Endodermal cell (in vitro differentiated cells): ENCODE results near the gene HPSE2. TPM values are rescaled to one million over a fixed set of nuclear protein-coding genes. Genes with fewer than 3 reads are reported as not detected.
A peak's percentile ranks its signal among the peaks of the same experiment; 100 is the strongest.

Experiments
- DNase-seq: peaks from one replicate; pipeline ENCODE4 v3.0.0-alpha.2; 2017
- H3K27ac ChIP-seq: 2 replicates; pipeline ENCODE4 v1.5.1; 2013; ENCODE audit warnings: mild to moderate bottlenecking, low read depth, low read length, moderate library complexity
- H3K27me3 ChIP-seq: 2 replicates; pipeline ENCODE4 v1.6.1; 2013; ENCODE audit warnings: mild to moderate bottlenecking, low read length, moderate library complexity; ENCODE audit not compliant: insufficient read depth, control insufficient read depth, poor library complexity, severe bottlenecking
- H3K36me3 ChIP-seq: 2 replicates; pipeline ENCODE4 v1.7.0; 2013; ENCODE audit warnings: mild to moderate bottlenecking, low read length, moderate library complexity; ENCODE audit not compliant: control insufficient read depth, insufficient read depth
- H3K4me1 ChIP-seq: one replicate; pipeline ENCODE4 v1.7.0; 2013; ENCODE audit warnings: low read length; ENCODE audit not compliant: control insufficient read depth, insufficient read depth
- H3K4me3 ChIP-seq: 2 replicates; pipeline ENCODE4 v1.5.1; 2013; ENCODE audit warnings: mild to moderate bottlenecking, low read length, moderate library complexity
- H3K9ac ChIP-seq: 2 replicates; pipeline ENCODE4 v1.6.1; 2013; ENCODE audit warnings: mild to moderate bottlenecking, low read length, moderate library complexity; ENCODE audit not compliant: poor library complexity, severe bottlenecking; ENCODE audit errors: extremely low read depth
- H3K9me3 ChIP-seq: 2 replicates; pipeline ENCODE4 v1.6.1; 2013; ENCODE audit warnings: mild to moderate bottlenecking, low read length, moderate library complexity; ENCODE audit not compliant: control insufficient read depth
- H3K27ac Mint-ChIP-seq: 2 replicates; pipeline ENCODE4 v1.8.0; 2020; ENCODE audit warnings: mixed read lengths
- H3K27me3 Mint-ChIP-seq: 2 replicates; pipeline ENCODE4 v1.8.0; 2021; ENCODE audit warnings: mild to moderate bottlenecking, mixed read lengths; ENCODE audit not compliant: insufficient read depth
- H3K36me3 Mint-ChIP-seq: 2 replicates; pipeline ENCODE4 v1.8.0; 2020; ENCODE audit warnings: low read depth, mixed read lengths
- H3K4me1 Mint-ChIP-seq: 2 replicates; pipeline ENCODE4 v1.8.0; 2020; ENCODE audit warnings: mixed read lengths
- H3K4me3 Mint-ChIP-seq: 2 replicates; pipeline ENCODE4 v1.8.0; 2020; ENCODE audit warnings: mild to moderate bottlenecking, moderate library complexity, mixed read lengths
- H3K9me3 Mint-ChIP-seq: 2 replicates; pipeline ENCODE4 v1.8.0; 2020; ENCODE audit warnings: mild to moderate bottlenecking, mixed read lengths
- WGBS, 2 experiments: methylation state at CpG; one replicate each; pipeline versions ENCODE4 v1.1.5 to v1.1.7; 2013; ENCODE audit warnings: missing lambda C conversion rate in 2 of 2, mixed read lengths in 1 of 2; ENCODE audit not compliant: insufficient coverage in 1 of 2, insufficient read length in 1 of 2; 5-methylcytosine and 5-hydroxymethylcytosine counted together
- total RNA-seq, 2 donors: library from RNA; stranded (reverse); fragmentation: NEBNext Ultra II Directional in 1 of 2; extraction: Animal tissue kit (Norgen Biotek cat#: 25700) in 1 of 2; gene quantifications; 2 replicates in 1 of 2; 3 replicates in 1 of 2; pipeline ENCODE4 v1.2.1, GENCODE V29; 2021
- TF ChIP-seq, protein P1 (sequence below): fragments of 200-600 bp; sonication (generic); conservative IDR thresholded peaks from 2 replicates; pipeline ENCODE4 v1.5.0; 2021; ENCODE audit warnings: antibody characterized with exemption, mild to moderate bottlenecking

The HPSE2 gene
- total RNA-seq, 2 donors from 2014 or later, result 0.07 to 0.11 TPM

GRCh38 chr10:99236627-99237309 lies 1.1 kb upstream of the HPSE2 start:
- H3K27me3 Mint-ChIP-seq, result peaks cover 94% of the 10 kb centered on the region
- Histone ChIP-seq H3K36me3 (no peaks in the 10 kb centered on the region), H3K9me3 (no peaks in the 10 kb centered on the region), H3K4me3 (peak overlapping the region; percentile 83), H3K4me1 (peaks cover 5% of the 10 kb centered on the region), H3K27me3 (peaks cover 92% of the 10 kb centered on the region), H3K9ac (no peak overlapping the region), H3K27ac (no peak overlapping the region)
- TF ChIP-seq, protein P1, sequence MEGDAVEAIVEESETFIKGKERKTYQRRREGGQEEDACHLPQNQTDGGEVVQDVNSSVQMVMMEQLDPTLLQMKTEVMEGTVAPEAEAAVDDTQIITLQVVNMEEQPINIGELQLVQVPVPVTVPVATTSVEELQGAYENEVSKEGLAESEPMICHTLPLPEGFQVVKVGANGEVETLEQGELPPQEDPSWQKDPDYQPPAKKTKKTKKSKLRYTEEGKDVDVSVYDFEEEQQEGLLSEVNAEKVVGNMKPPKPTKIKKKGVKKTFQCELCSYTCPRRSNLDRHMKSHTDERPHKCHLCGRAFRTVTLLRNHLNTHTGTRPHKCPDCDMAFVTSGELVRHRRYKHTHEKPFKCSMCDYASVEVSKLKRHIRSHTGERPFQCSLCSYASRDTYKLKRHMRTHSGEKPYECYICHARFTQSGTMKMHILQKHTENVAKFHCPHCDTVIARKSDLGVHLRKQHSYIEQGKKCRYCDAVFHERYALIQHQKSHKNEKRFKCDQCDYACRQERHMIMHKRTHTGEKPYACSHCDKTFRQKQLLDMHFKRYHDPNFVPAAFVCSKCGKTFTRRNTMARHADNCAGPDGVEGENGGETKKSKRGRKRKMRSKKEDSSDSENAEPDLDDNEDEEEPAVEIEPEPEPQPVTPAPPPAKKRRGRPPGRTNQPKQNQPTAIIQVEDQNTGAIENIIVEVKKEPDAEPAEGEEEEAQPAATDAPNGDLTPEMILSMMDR, result no peak
- peaks cover 38% of the 10 kb centered on the region for H3K4me1 Mint-ChIP-seq
- H3K4me3 Mint-ChIP-seq, result peak overlapping the region; percentile 62
- peak; percentile 75 for DNase-seq
- H3K9me3 Mint-ChIP-seq, result no peaks in the 10 kb centered on the region
- H3K27ac Mint-ChIP-seq, result no peak overlapping the region
- 14 to 15% methylated on average over 13 to 25 of the region's 25 CpGs for WGBS, 2 experiments
- H3K36me3 Mint-ChIP-seq, result no peaks in the 10 kb centered on the region

- DNase-seq, result peak; percentile 44
- no peak overlapping the region for H3K9ac ChIP-seq
- Mint-ChIP-seq H3K4me1 (peaks cover 42% of the 10 kb centered on the region), H3K9me3 (no peaks in the 10 kb centered on the region), H3K27me3 (peaks cover 97% of the 10 kb centered on the region), H3K4me3 (peak overlapping the region; percentile 62), H3K27ac (no peak overlapping the region), H3K36me3 (no peaks in the 10 kb centered on the region)
- peaks cover 5% of the 10 kb centered on the region for H3K4me1 ChIP-seq
- TF ChIP-seq, protein P1, result no peak
- H3K4me3 ChIP-seq, result peak overlapping the region; percentile 83
- no peaks in the 10 kb centered on the region for H3K36me3 ChIP-seq
- H3K27ac ChIP-seq, result no peak overlapping the region
- H3K27me3 ChIP-seq, result peaks cover 94% of the 10 kb centered on the region
- WGBS, 2 experiments, result 2 to 6% methylated on average over 7 to 16 of the region's 17 CpGs
- H3K9me3 ChIP-seq, result no peaks in the 10 kb centered on the region
Measured at GRCh38 chr10:99234791-99235657, 628 bp downstream of the HPSE2 start.

GRCh38 chr10:99234041-99234790 lies 1.4 kb downstream of the HPSE2 start:
- Histone ChIP-seq H3K36me3 (no peaks in the 10 kb centered on the region), H3K27ac (no peak overlapping the region), H3K9me3 (no peaks in the 10 kb centered on the region), H3K4me3 (peak overlapping the region; percentile 83), H3K4me1 (peaks cover 5% of the 10 kb centered on the region), H3K9ac (no peak overlapping the region), H3K27me3 (peaks cover 100% of the 10 kb centered on the region)
- Mint-ChIP-seq H3K4me3 (peak overlapping the region; percentile 62), H3K36me3 (no peaks in the 10 kb centered on the region), H3K9me3 (no peaks in the 10 kb centered on the region), H3K27ac (no peak overlapping the region), H3K27me3 (peaks cover 98% of the 10 kb centered on the region), H3K4me1 (peaks cover 42% of the 10 kb centered on the region)
- DNase-seq, result peak; percentile 84
- WGBS, 2 experiments, result 0 to 1% methylated on average over 33 to 49 of the region's 49 CpGs
- TF ChIP-seq, protein P1, result no peak
